ENCODE data around the gene POLR2F. TPM values are rescaled to one million over a fixed set of nuclear protein-coding genes. Genes with fewer than 3 reads are reported as not detected.

The POLR2F gene
- total RNA-seq, 1 experiment from 2014 or later, result 141 TPM

DNA sequence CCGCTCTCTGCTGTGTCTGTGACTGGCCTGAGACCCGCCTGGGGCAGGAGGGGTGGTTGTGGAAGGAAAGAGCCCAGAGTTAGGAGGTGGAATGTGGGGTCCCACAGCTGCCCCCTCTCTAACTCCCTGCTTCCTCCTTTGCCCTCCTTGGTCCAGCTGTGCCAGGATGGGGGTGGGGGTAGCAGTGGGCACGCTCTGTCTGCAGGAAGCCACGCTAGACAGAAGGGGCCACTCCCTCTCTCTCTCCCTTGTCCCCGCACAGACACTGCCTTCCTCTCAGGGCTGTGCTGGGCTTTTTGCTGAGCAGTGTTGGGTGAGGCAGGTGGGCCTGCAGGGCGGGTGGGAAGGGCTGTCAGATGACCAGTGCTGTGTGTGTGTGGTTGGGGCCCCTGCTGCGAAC, 32.9 kb downstream of the POLR2F start:
- Histone ChIP-seq H2AK5ac (ENCODE audit: insufficient read length, low read length) (no peak overlapping the region), H2BK120ac (ENCODE audit: low read depth, low read length, poor library complexity, severe bottlenecking) (no peak overlapping the region), H3K4me1 (ENCODE audit: insufficient read depth, low read length) (no peaks in the 10 kb centered on the region), H3K79me1 (ENCODE audit: insufficient read depth, low read depth, low read length, poor library complexity, severe bottlenecking) (no peaks in the 10 kb centered on the region), H4K91ac (ENCODE audit: insufficient read length, low read depth, low read length) (no peak overlapping the region), H2AFZ (ENCODE audit: low read length) (no peak overlapping the region), H3K23me2 (ENCODE audit: insufficient read length, low read depth, low read length, poor library complexity, severe bottlenecking) (peaks cover 12% of the 10 kb centered on the region), H3K79me2 (ENCODE audit: insufficient read depth, low read length) (no peaks in the 10 kb centered on the region), H3K18ac (ENCODE audit: insufficient read length, low read depth, low read length) (no peak overlapping the region), H2BK5ac (ENCODE audit: insufficient read length, low read length) (no peak overlapping the region), H3K27me3 (ENCODE audit: insufficient read depth, low read length) (peaks cover 1% of the 10 kb centered on the region; the same call in 1 of the 2 replicates), H3K4ac (ENCODE audit: low read depth, low read length) (no peak overlapping the region), H3K56ac (ENCODE audit: insufficient read length, low read depth, low read length) (no peak overlapping the region), H3K23ac (ENCODE audit: insufficient read length, low read depth, low read length) (no peak overlapping the region), H3K4me2 (ENCODE audit: insufficient read depth, insufficient read length, low read length) (no peak overlapping the region), H2BK15ac (ENCODE audit: low read depth, low read length) (no peak overlapping the region), H2BK12ac (ENCODE audit: insufficient read length, low read depth, low read length) (no peak overlapping the region), H3T11ph (ENCODE audit: low read length) (no peak overlapping the region), H3K9ac (ENCODE audit: extremely low read depth, insufficient read length, low read length) (no peak overlapping the region), H3K14ac (ENCODE audit: insufficient read depth, low read length) (no peak overlapping the region), H4K20me1 (ENCODE audit: control insufficient read depth, insufficient read depth, insufficient read length) (peaks cover 2% of the 10 kb centered on the region), H4K5ac (ENCODE audit: insufficient read length, low read depth, low read length) (no peak overlapping the region), H2BK20ac (ENCODE audit: low read depth, low read length, poor library complexity, severe bottlenecking) (no peak overlapping the region), H3K9me3 (ENCODE audit: control insufficient read depth, low read depth, low read length) (no peaks in the 10 kb centered on the region), H4K8ac (replicated peaks; ENCODE audit: insufficient read length, low read depth, low read length) (no peak overlapping the region), H3K27ac (ENCODE audit: insufficient read length, low read depth, low read length) (no peak overlapping the region)
- DNase-seq, result no peak
- H3K4me1 Mint-ChIP-seq, result peaks cover 15 to 28% of the 10 kb centered on the region in 2 experiments
- H3K36me3 Mint-ChIP-seq (ENCODE audit: insufficient read depth in 1 of 3, low read depth in 3 of 3), result no peaks in the 10 kb centered on the region; a peak in 2 of 7 replicates
- TF ChIP-seq, protein P1, sequence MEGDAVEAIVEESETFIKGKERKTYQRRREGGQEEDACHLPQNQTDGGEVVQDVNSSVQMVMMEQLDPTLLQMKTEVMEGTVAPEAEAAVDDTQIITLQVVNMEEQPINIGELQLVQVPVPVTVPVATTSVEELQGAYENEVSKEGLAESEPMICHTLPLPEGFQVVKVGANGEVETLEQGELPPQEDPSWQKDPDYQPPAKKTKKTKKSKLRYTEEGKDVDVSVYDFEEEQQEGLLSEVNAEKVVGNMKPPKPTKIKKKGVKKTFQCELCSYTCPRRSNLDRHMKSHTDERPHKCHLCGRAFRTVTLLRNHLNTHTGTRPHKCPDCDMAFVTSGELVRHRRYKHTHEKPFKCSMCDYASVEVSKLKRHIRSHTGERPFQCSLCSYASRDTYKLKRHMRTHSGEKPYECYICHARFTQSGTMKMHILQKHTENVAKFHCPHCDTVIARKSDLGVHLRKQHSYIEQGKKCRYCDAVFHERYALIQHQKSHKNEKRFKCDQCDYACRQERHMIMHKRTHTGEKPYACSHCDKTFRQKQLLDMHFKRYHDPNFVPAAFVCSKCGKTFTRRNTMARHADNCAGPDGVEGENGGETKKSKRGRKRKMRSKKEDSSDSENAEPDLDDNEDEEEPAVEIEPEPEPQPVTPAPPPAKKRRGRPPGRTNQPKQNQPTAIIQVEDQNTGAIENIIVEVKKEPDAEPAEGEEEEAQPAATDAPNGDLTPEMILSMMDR (conservative IDR thresholded peaks at IDR 0.05), result no peak
- H3K27me3 Mint-ChIP-seq (ENCODE audit: low read depth), result peaks cover 35% of the 10 kb centered on the region
- H3K4me3 Mint-ChIP-seq, result no peak overlapping the region
- H3K9me3 Mint-ChIP-seq, result no peaks in the 10 kb centered on the region
- H3K27ac Mint-ChIP-seq, result no peak overlapping the region
- no CpG with 5 or more reads among the region's 7 CpGs for WGBS (ENCODE audit: extremely low coverage, insufficient read length, low lambda C conversion rate)

Measured in H9 (cell line).